ENCODE results near the gene RASIP1.

DNA sequence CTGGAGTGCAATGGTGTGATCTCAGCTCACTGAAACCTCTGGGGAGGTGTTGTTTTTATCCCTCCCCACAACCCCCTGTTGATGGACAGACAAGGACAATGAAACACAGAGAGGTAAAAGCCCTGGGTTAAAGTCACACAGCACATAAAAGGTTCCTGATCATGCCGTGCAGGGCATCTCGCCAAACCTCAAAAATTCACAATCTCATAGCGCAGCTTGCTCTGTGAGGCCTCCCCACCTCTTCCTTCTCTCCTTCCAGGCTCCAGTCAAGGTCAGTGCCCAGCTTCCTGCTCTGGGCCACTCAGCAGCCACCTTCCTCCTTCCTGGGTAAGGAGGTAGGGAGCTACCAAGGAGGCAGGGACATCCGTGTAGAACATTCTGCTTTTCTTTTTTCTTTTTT, 42.4 kb downstream of the RASIP1 start:
- TF ChIP-seq BHLHE40 (IDR thresholded peaks at IDR 0.05; ENCODE audit: borderline replicate concordance) (no peak), ZNF384 (IDR thresholded peaks at IDR 0.05) (no peak), FOXM1 (IDR thresholded peaks at IDR 0.05; ENCODE audit: borderline replicate concordance) (no peak), SP1 (IDR thresholded peaks at IDR 0.05) (no peak), TARDBP (IDR thresholded peaks at IDR 0.05) (no peak), SUZ12 (IDR thresholded peaks at IDR 0.05) (no peak), FOXA1 (IDR thresholded peaks at IDR 0.05) (no peak), ARNT (IDR thresholded peaks at IDR 0.05) (no peak), FOXK2 (IDR thresholded peaks at IDR 0.05) (no peak)

Measured in HEK293T (cell line).